Measurements from ENCODE around the gene RNF169. TPM values are rescaled to one million over a fixed set of nuclear protein-coding genes. Genes with fewer than 3 reads are reported as not detected.

Gene RNF169
- total RNA-seq, 1 donor from 2014 or later, result 13.6 TPM

- no peak for DNase-seq (ENCODE audit: low spot score)
Measured at GRCh38 chr11:74769055-74769707, 20.5 kb downstream of the RNF169 start.

GRCh38 chr11:74770456-74770855, 21.8 kb downstream of the RNF169 start:
- DNase-seq (ENCODE audit: low spot score), result no peak

GRCh38 chr11:74771139-74771538, 22.5 kb downstream of the RNF169 start:
- no peak for DNase-seq (ENCODE audit: low spot score)

GRCh38 chr11:74773476-74773875, 24.8 kb downstream of the RNF169 start:
- DNase-seq (ENCODE audit: low spot score), result no peak

GRCh38 chr11:74775762-74776161, 27.1 kb downstream of the RNF169 start:
- DNase-seq (ENCODE audit: low spot score), result no peak

- DNase-seq (ENCODE audit: low spot score), result no peak
Measured at GRCh38 chr11:74776546-74776945, 27.9 kb downstream of the RNF169 start.

- DNase-seq (ENCODE audit: low spot score), result no peak
Measured at GRCh38 chr11:74777038-74777437, 28.4 kb downstream of the RNF169 start.

GRCh38 chr11:74777877-74778276, 29.2 kb downstream of the RNF169 start:
- DNase-seq (ENCODE audit: low spot score), result no peak

GRCh38 chr11:74778581-74778980, 29.9 kb downstream of the RNF169 start:
- DNase-seq (ENCODE audit: low spot score), result no peak

- no peak for DNase-seq (ENCODE audit: low spot score)
Measured at GRCh38 chr11:74780248-74781005, 31.8 kb downstream of the RNF169 start.

GRCh38 chr11:74783241-74783871, 34.7 kb downstream of the RNF169 start:
- no peak for DNase-seq (ENCODE audit: low spot score)

- no peak for DNase-seq (ENCODE audit: low spot score)
Measured at GRCh38 chr11:74784234-74784633, 35.6 kb downstream of the RNF169 start.

GRCh38 chr11:74784726-74785125, 36.1 kb downstream of the RNF169 start:
- DNase-seq (ENCODE audit: low spot score), result no peak

GRCh38 chr11:74786574-74786973, 37.9 kb downstream of the RNF169 start:
- DNase-seq (ENCODE audit: low spot score), result no peak

- no peak for DNase-seq (ENCODE audit: low spot score)
Measured at GRCh38 chr11:74791333-74792100, 42.9 kb downstream of the RNF169 start.

GRCh38 chr11:74806267-74806666, 57.6 kb downstream of the RNF169 start:
- no peak for DNase-seq (ENCODE audit: low spot score)

- DNase-seq (ENCODE audit: low spot score), result no peak
Measured at GRCh38 chr11:74809801-74810200, 61.2 kb downstream of the RNF169 start.

- DNase-seq (ENCODE audit: low spot score), result no peak
Measured at GRCh38 chr11:74815966-74816365, 67.3 kb downstream of the RNF169 start.

GRCh38 chr11:74816664-74817063, 68.0 kb downstream of the RNF169 start:
- DNase-seq (ENCODE audit: low spot score), result no peak

- no peak for DNase-seq (ENCODE audit: low spot score)
Measured at GRCh38 chr11:74818283-74818946, 69.8 kb downstream of the RNF169 start.

GRCh38 chr11:74819400-74819799, 70.8 kb downstream of the RNF169 start:
- no peak for DNase-seq (ENCODE audit: low spot score)
